Measurements from ENCODE around the gene EML6.
"Not testable (repeated sequence)": the region's sequence is repeated elsewhere in the genome, so short reads cannot be mapped to it uniquely, and the experiment has no call there.

Gene EML6

GRCh38 chr2:54808661-54809060 is 85.2 kb downstream of the EML6 start:
- DNase-seq: no peak

- DNase-seq: no peak
Measured at GRCh38 chr2:54809819-54810218, 86.4 kb downstream of the EML6 start.

GRCh38 chr2:54810246-54810645 is 86.8 kb downstream of the EML6 start:
- DNase-seq: no peak

- no peak for DNase-seq
Measured at GRCh38 chr2:54813584-54813983, 90.1 kb downstream of the EML6 start.

GRCh38 chr2:54814389-54815147 is 91.1 kb downstream of the EML6 start:
- DNase-seq: no peak

GRCh38 chr2:54815148-54815539 is 91.7 kb downstream of the EML6 start:
- DNase-seq: no peak

GRCh38 chr2:54818226-54818625 is 94.8 kb downstream of the EML6 start:
- DNase-seq: no peak

- DNase-seq: no peak
Measured at GRCh38 chr2:54820558-54820957, 97.1 kb downstream of the EML6 start.

- DNase-seq: no peak
Measured at GRCh38 chr2:54824567-54824966, 101.1 kb downstream of the EML6 start.

GRCh38 chr2:54830546-54830945 is 107.1 kb downstream of the EML6 start:
- DNase-seq: no peak

GRCh38 chr2:54831480-54831879 is 108.0 kb downstream of the EML6 start:
- no peak for DNase-seq

GRCh38 chr2:54834721-54835120 is 111.3 kb downstream of the EML6 start:
- no peak for DNase-seq

- no peak for DNase-seq
Measured at GRCh38 chr2:54836477-54836876, 113.0 kb downstream of the EML6 start.

GRCh38 chr2:54838585-54839035 is 115.1 kb downstream of the EML6 start:
- no peak for DNase-seq

GRCh38 chr2:54839461-54840255 is 116.2 kb downstream of the EML6 start:
- no peak for DNase-seq

GRCh38 chr2:54840559-54841468 is 117.4 kb downstream of the EML6 start:
- DNase-seq: no peak

GRCh38 chr2:54841500-54841899 is 118.0 kb downstream of the EML6 start:
- DNase-seq: not testable (repeated sequence)

- no peak for DNase-seq
Measured at GRCh38 chr2:54845094-54845493, 121.6 kb downstream of the EML6 start.

- DNase-seq: no peak
Measured at GRCh38 chr2:54845514-54845913, 122.1 kb downstream of the EML6 start.

GRCh38 chr2:54850171-54851122 is 127.0 kb downstream of the EML6 start:
- DNase-seq: no peak

GRCh38 chr2:54853616-54854310 is 130.3 kb downstream of the EML6 start:
- DNase-seq: no peak
